ENCODE data around the gene CAMTA1.

Gene CAMTA1

DNA sequence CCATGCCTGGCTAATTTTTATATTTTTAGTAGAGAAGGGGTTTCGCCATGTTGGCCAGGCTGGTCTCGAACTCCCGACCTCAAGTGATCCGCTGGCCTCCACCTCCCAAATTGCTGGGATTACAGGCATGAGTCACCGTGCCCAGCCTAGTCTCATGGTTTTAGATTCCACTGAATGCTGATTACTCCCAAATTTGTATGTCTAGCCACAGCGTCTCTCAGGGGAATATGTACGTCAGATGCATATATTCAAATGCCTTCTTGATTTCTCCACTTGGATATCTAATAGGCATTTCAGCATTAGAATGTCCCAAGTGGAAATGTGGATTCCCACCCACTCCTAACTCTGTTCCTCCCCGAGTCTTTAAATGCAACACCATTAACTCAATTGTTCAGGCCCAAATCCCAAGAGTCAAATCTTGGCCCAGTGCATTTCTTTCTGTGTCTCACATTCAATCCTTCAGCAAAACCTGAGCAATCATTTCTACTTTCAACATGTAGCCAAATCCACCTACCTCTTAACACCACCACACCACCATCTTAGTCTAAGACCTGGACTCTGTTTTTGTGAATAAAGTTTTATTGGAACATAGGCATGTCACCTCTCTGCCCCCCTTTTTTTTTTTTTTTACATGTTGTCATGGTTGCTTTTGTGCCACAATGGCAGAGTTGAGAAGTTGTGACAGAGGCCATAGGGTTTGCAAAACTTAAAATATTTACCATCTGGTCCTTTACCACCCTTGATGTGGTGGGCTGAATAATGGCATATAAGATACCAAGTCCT lies 9.8 kb upstream of the CAMTA1 start:
- DNase-seq (ENCODE audit: low read depth): no peak
- no peak overlapping the region for H3K4me3 ChIP-seq (ENCODE audit: low read depth, low read length)

GRCh38 chr1:6776389-6776788 lies 8.9 kb upstream of the CAMTA1 start:
- no peak for DNase-seq (ENCODE audit: low read depth)
- H3K4me3 ChIP-seq (ENCODE audit: low read depth, low read length): no peak overlapping the region

- DNase-seq (ENCODE audit: low read depth): no peak
- no peak overlapping the region for H3K4me3 ChIP-seq (ENCODE audit: low read depth, low read length)
Observed at GRCh38 chr1:6776895-6777294, 8.4 kb upstream of the CAMTA1 start.

DNA sequence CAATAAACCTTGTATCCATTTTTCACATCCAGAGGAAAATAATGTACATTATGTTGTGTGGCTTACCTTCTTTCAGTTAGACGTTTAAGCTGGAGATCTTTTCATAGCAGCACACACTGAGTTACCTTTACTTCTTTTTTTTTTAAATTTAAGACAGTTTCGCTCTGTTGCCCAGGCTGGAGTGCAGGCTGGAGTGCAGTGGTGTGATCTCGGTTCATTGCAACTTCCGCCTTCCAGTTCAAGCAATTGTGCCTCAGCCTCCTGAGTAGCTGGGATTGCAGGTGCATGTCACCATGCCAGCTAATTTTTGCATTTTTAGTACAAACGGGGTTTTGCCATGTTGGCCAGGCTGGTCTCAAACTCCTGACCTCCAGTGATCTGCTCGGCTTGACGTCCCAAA lies 7.4 kb upstream of the CAMTA1 start:
- no peak overlapping the region for H3K4me3 ChIP-seq (ENCODE audit: low read depth, low read length)
- no peak for DNase-seq (ENCODE audit: low read depth)

- no peak for DNase-seq (ENCODE audit: low read depth)
- H3K4me3 ChIP-seq (ENCODE audit: low read depth, low read length): no peak overlapping the region
Observed at GRCh38 chr1:6779089-6779805, 6.0 kb upstream of the CAMTA1 start.

- DNase-seq (ENCODE audit: low read depth): no peak
- H3K4me3 ChIP-seq (ENCODE audit: low read depth, low read length): no peak overlapping the region
Observed at GRCh38 chr1:6782151-6782550, 3.1 kb upstream of the CAMTA1 start.

- no peak overlapping the region for H3K4me3 ChIP-seq (ENCODE audit: low read depth, low read length)
Observed at GRCh38 chr1:6783221-6783620, 2.0 kb upstream of the CAMTA1 start.

DNA sequence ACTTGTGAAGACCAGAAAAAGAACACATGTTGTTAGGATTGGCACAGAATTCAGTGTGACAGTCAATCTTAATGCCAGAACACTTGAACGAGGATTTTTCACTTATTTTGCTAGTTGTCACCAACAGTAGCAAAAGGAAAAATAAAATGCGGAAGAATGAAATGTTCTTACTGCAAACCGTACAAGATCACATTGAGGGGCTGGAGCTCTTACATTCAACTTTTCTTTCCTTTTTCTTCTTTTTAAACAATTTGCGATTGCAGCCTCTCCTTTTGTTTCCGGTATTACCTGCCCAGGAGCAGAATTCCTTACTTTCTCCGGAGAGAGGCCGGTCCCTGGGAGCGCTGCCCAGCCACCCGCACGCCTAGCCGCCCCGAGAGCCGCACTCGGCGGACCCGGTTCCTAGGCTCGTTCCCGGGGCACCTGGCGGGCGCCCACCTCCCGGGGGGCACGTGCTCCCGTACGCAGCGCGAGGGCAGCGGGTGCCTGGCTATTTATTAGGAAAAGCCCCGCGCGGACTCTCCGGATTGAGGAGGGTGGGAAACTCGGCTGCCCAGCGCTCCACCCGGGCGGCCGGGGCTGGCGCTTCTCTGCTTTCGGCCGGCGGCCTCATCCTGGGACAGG lies 1.2 kb upstream of the CAMTA1 start:
- no peak for DNase-seq (ENCODE audit: low read depth)
- H3K4me3 ChIP-seq (ENCODE audit: low read depth, low read length): peak overlapping the region; percentile 81

More at GRCh38 chr1:6783221-6783620, 2.0 kb upstream of the CAMTA1 start:
- no peak for DNase-seq (ENCODE audit: low read depth)

- peak overlapping the region; percentile 81 for H3K4me3 ChIP-seq (ENCODE audit: low read depth, low read length)
- peak; percentile 100 for DNase-seq (ENCODE audit: low read depth)
Observed at GRCh38 chr1:6784560-6785317, 515 bp upstream of the CAMTA1 start.

DNA sequence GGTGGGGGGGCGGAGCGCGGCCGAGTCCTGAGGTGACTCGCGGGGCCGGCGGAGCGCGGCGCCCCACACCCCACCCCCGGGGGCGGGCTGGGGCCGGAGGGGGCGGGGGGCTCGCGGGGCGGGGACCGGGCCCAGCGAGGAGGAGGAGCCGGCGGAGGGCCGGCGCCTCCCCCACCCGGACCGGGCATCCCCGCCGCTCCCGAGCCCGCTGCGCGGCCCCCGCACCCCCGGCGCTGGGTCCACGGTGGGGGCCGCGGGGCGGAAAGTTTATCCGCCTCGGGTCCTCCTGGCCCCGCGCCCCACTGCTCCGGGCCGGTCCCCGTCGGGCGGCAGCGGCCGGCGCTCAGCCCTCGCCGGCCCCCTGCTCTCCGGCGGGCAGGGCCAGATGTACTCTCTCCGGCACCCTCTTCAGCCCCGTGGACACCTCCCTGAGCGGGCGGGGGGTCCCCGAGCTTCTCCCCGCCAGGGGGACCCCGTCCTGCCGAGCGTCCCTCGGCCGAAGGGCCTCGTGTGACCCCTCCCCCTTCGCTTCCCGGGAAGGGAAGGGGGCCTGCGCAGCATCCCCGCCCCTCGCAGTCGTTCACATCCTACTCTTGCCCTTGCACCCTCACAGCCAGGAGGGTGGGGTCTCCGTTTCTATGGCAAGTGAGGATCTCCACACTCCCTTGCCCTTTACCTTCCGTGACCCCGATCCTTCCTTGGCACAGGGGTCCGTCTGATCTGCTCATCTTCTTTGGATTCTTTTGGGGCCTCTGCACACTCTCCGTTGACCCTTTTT lies 663 bp downstream of the CAMTA1 start:
- no peak for DNase-seq (ENCODE audit: low read depth)
- H3K4me3 ChIP-seq (ENCODE audit: low read depth, low read length): peak overlapping the region; percentile 79

- no peak overlapping the region for H3K4me3 ChIP-seq (ENCODE audit: low read depth, low read length)
Observed at GRCh38 chr1:6788946-6789345, 3.7 kb downstream of the CAMTA1 start.

GRCh38 chr1:6790146-6790545 lies 4.9 kb downstream of the CAMTA1 start:
- no peak overlapping the region for H3K4me3 ChIP-seq (ENCODE audit: low read depth, low read length)
- DNase-seq (ENCODE audit: low read depth): no peak

More at GRCh38 chr1:6788946-6789345, 3.7 kb downstream of the CAMTA1 start:
- DNase-seq (ENCODE audit: low read depth): no peak

DNA sequence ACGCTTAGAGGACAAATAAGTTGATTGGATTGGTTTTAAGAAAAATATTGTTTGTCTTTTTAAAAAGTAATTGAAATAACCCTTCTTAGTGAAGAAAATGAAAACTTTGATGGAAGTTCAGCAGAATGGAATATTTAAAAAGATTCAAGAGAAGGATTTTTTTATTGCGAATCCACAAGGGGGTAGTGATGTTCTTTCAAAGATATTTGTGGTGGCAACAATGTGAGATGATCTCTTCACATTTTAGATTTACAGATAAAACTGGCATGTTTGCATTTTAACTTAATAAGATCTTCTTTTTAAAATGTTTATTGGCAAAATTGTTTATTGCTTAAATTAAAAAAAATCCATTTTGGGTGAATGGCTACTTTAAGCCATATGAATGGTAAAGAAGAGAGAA lies 8.9 kb downstream of the CAMTA1 start:
- H3K4me3 ChIP-seq (ENCODE audit: low read depth, low read length): no peak overlapping the region
- DNase-seq (ENCODE audit: low read depth): no peak

DNA sequence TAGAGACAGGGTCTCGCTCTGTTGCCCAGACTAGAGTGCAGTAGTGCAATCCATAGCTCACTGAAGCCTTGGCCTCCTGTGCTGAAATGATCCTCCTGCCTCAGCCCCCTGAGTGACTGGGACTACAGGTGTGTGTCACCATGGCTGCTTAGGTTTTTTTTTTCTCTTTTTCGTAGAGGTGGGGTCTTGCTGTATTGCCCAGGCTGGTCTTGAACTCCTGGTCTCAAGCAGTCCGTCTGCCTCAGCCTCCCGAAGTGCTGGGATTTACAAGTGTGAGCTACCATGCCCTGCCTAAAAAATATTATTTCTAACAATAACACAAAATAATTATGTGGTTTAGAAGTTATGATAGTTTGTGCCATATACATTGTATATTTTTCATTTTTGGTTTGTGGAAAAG lies 9.9 kb downstream of the CAMTA1 start:
- H3K4me3 ChIP-seq (ENCODE audit: low read depth, low read length): no peak overlapping the region
- DNase-seq (ENCODE audit: low read depth): no peak

GRCh38 chr1:6795661-6796060 lies 10.4 kb downstream of the CAMTA1 start:
- DNase-seq (ENCODE audit: low read depth): no peak
- no peak overlapping the region for H3K4me3 ChIP-seq (ENCODE audit: low read depth, low read length)

DNA sequence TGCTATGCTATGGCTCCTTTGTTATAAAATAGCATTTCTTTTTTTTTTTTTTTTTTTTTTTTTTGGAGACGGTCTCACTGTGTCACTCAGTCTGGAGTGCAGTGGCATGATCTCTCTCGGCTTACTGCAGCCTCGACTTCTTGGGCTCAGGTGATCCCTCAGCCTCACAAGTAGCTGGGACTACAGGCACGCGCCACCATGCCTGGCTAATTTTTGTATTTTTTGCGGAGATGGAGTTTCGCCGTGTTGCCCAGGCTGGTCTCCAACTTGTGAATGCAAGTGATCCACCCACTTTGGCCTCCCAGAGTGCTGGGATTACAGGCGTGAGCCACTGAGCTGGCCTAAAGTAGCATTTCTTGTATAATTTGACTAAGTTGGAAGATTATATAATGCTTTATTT lies 10.8 kb downstream of the CAMTA1 start:
- no peak for DNase-seq (ENCODE audit: low read depth)
- H3K4me3 ChIP-seq (ENCODE audit: low read depth, low read length): no peak overlapping the region

DNA sequence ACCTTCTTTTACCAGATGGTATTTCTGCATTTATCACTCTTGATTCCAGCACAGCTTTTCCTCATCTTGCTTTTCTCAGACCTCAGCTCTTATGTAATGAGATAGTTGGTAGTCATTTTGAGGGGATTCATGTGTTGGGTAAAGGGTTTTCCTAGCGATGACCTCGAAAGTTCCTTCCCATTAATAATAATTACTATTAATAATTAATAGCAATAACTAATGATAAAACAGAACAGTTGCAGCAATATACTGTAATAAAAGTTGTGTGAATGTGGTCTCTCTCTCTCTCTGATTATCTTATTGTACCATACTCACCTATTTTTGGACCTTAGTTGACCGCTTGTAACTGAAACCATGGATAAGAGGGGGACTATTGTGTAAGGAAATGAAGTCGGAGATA lies 14.2 kb downstream of the CAMTA1 start:
- H3K4me3 ChIP-seq (ENCODE audit: low read depth, low read length): no peak overlapping the region
- no peak for DNase-seq (ENCODE audit: low read depth)

DNA sequence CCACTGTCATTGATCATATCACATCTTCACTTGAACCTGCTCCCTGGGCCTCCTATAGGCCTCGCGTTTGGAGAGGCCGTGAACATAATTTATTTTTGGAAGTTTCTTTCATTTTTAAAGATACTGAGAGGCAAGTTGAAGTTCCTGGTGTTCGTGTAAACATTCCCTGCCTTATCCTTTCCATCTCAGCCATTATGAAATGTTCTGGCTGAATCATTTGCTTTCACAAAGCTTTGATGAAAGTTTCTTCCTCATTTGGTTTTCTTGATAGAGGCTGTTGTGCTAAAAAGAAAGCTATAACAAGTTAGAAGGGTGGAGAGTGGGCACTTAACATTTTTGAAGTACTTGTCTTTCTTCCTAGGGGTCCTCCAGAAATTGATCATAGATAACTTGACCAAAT lies 15.5 kb downstream of the CAMTA1 start:
- peak; percentile 20 for DNase-seq (ENCODE audit: low read depth)
- H3K4me3 ChIP-seq (ENCODE audit: low read depth, low read length): no peak overlapping the region

- DNase-seq (ENCODE audit: low read depth): no peak
- H3K4me3 ChIP-seq (ENCODE audit: low read depth, low read length): no peak overlapping the region
Observed at GRCh38 chr1:6801199-6801598, 15.9 kb downstream of the CAMTA1 start.
